HCEC 1CT (cell line): Measurements from ENCODE around the gene DMXL1.

ENCODE experiments used
- DNase-seq: peaks from one replicate; pipeline ENCODE4 v3.0.0-alpha.2; 2017

DMXL1 gene

DNA sequence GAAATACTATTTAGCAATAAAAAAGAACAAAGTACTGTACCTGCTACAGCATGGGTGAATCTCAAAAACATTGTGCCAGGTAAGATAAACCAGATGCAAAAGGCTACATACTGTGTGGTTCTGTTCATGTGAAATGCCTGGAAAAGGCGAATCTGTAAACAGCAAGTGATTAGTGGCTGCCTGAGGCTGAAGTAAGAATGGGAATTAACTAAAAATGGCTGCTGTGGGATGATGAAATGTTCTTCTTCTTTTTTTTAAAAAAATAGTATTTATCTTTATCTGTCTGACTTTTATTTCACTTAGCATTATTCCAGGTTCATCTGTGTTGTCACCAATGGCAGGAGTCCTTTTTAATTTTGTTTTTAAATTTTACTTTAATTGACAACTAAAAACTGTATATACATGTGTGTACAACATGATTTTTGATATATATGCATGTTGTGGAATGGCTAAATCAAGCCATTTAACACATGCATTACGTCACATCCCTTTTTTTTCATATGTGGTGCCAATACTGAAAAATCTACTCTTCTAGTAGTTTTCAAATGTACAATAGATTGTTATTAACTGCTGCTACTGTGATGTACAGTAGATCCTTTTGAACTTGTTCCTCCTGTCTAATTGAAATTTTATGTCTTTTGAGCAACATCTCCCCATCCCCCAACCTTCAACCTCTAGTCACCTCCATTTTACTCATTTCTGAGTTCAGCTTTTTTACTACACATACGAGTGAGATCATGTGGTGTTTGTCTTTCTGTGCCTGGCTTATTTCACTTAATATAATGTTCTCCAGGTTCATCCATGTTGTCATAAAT is 222.0 kb downstream of the DMXL1 start:
- DNase-seq = no peak

DNA sequence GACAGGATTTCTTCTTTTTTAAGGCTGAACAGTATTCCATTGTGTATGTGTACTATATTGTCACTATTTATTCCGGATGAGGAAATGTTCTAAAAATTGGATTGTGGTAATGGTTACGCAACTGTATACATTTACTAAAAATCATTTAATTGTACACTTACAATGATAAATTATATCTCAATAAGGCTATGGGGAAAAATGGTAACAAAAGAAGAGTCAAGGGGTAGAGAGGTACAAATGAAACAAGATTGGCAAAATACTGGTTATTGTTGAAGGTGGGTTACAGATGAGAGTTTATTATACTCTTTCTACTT is 222.6 kb downstream of the DMXL1 start:
- DNase-seq = no peak
